Tibial nerve (tissue), 4 donors: ENCODE measurements around the gene SPTBN1.

ENCODE experiments used
- EP300 ChIP-seq, 2 donors: sonication (generic); formaldehyde crosslinking; IDR thresholded peaks; one replicate each; pipeline ENCODE4 v1.6.1; 2017; ENCODE audit warnings: antibody characterized with exemption in 2 of 2, mild to moderate bottlenecking in 1 of 2
- TF ChIP-seq, protein P1 (sequence below), 5 experiments: fragments of 200-600 bp in 3 of 5; fragments of 450-650 bp in 2 of 5; sonication (generic) in 3 of 5; IDR thresholded peaks; one replicate each; pipeline ENCODE4 v1.5.1; 2016 to 2019; ENCODE audit warnings: antibody characterized with exemption in 5 of 5, mild to moderate bottlenecking in 3 of 5, moderate library complexity in 2 of 5

DNA sequence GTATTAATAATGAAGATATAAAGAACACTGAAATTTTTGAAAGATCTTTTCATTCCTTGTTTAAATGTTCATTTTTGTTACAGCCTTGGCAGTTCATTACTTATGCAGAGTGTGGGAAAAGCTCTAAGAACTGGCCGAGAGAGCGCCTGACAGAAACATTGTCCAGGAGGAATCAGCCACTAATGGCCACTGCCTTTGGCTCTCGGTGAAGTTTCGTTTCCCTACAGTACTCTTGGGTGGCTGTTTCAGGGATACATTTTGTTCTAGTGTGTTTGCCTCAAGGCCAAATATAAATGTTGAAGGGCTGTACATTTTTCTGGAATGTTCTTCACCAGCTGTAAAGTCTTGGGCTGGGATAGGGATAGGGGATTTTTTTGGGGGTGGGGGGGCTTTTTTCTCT is 10.7 kb downstream of the SPTBN1 start:
- peak in 1 of 2 donors; percentile 58 for TF ChIP-seq EP300 (IDR thresholded peaks at IDR 0.05)
- TF ChIP-seq, protein P1, sequence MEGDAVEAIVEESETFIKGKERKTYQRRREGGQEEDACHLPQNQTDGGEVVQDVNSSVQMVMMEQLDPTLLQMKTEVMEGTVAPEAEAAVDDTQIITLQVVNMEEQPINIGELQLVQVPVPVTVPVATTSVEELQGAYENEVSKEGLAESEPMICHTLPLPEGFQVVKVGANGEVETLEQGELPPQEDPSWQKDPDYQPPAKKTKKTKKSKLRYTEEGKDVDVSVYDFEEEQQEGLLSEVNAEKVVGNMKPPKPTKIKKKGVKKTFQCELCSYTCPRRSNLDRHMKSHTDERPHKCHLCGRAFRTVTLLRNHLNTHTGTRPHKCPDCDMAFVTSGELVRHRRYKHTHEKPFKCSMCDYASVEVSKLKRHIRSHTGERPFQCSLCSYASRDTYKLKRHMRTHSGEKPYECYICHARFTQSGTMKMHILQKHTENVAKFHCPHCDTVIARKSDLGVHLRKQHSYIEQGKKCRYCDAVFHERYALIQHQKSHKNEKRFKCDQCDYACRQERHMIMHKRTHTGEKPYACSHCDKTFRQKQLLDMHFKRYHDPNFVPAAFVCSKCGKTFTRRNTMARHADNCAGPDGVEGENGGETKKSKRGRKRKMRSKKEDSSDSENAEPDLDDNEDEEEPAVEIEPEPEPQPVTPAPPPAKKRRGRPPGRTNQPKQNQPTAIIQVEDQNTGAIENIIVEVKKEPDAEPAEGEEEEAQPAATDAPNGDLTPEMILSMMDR (IDR thresholded peaks at IDR 0.05): no peak
